Trophoblast cell (in vitro differentiated cells and primary cell): ENCODE data around the gene PSMB11.

Experiments
- DNase-seq, 2 donors: peaks; one replicate each; pipeline ENCODE4 v3.0.0-alpha.2; 2016
- H2AFZ ChIP-seq: 2 replicates; pipeline ENCODE4 v1.6.1; 2013; ENCODE audit warnings: low read length, moderate library complexity, mild to moderate bottlenecking; ENCODE audit not compliant: insufficient read depth, poor library complexity
- H2AK5ac ChIP-seq: 2 replicates; pipeline ENCODE4 v1.6.1; 2013; ENCODE audit warnings: mild to moderate bottlenecking, low read length
- H2BK120ac ChIP-seq: 2 replicates; pipeline ENCODE4 v1.6.1; 2013; ENCODE audit warnings: low read length, mild to moderate bottlenecking, moderate library complexity; ENCODE audit not compliant: insufficient read depth, poor library complexity
- H2BK12ac ChIP-seq: 2 replicates; pipeline ENCODE4 v1.6.1; 2013; ENCODE audit warnings: mild to moderate bottlenecking, low read length, moderate library complexity
- H2BK5ac ChIP-seq: 2 replicates; pipeline ENCODE4 v1.6.1; 2013; ENCODE audit warnings: low read length, low read depth, moderate library complexity, mild to moderate bottlenecking; ENCODE audit not compliant: poor library complexity
- H3K14ac ChIP-seq: 2 replicates; pipeline ENCODE4 v1.6.1; 2013; ENCODE audit warnings: mild to moderate bottlenecking, low read length
- H3K18ac ChIP-seq: 2 replicates; pipeline ENCODE4 v1.6.1; 2013; ENCODE audit warnings: mild to moderate bottlenecking, low read length
- H3K23ac ChIP-seq: 2 replicates; pipeline ENCODE4 v1.6.1; 2013; ENCODE audit warnings: low read length
- H3K27ac ChIP-seq: 2 replicates; pipeline ENCODE4 v1.5.1; 2013; ENCODE audit warnings: low read depth, mild to moderate bottlenecking, inconsistent platforms, low read length, moderate library complexity
- H3K27me3 ChIP-seq: 2 replicates; pipeline ENCODE4 v1.6.1; 2013; ENCODE audit warnings: inconsistent platforms, mild to moderate bottlenecking, low read length, moderate library complexity; ENCODE audit not compliant: insufficient read depth
- H3K36me3 ChIP-seq, 2 experiments: 1 replicate in 1 of 2; 2 replicates in 1 of 2; pipeline ENCODE4 v1.6.1; 2013; ENCODE audit warnings: low read length in 2 of 2, mild to moderate bottlenecking in 2 of 2, moderate library complexity in 1 of 2; ENCODE audit not compliant: insufficient read depth in 2 of 2, control insufficient read depth in 1 of 2
- H3K4ac ChIP-seq: 2 replicates; pipeline ENCODE4 v1.6.1; 2013; ENCODE audit warnings: low read depth, mild to moderate bottlenecking, low read length, moderate library complexity
- H3K4me1 ChIP-seq, 2 experiments: 1 replicate in 1 of 2; 2 replicates in 1 of 2; pipeline ENCODE4 v1.6.1; 2013; ENCODE audit warnings: low read length in 2 of 2, mild to moderate bottlenecking in 2 of 2, moderate library complexity in 1 of 2; ENCODE audit not compliant: insufficient read depth in 2 of 2, control insufficient read depth in 1 of 2
- H3K4me2 ChIP-seq: 2 replicates; pipeline ENCODE4 v1.6.1; 2013; ENCODE audit warnings: inconsistent platforms, mild to moderate bottlenecking, low read length, moderate library complexity
- H3K4me3 ChIP-seq: 2 replicates; pipeline ENCODE4 v1.5.1; 2013; ENCODE audit warnings: mild to moderate bottlenecking, low read depth, low read length, inconsistent platforms
- H3K79me1 ChIP-seq: one replicate; pipeline ENCODE4 v1.6.1; 2013; ENCODE audit warnings: low read length
- H3K79me2 ChIP-seq: 2 replicates; pipeline ENCODE4 v1.6.1; 2013; ENCODE audit warnings: low read length, mild to moderate bottlenecking; ENCODE audit not compliant: control insufficient read depth, insufficient read depth, poor library complexity
- H3K9ac ChIP-seq: 2 replicates; pipeline ENCODE4 v1.6.1; 2013; ENCODE audit warnings: mild to moderate bottlenecking, low read length
- H3K9me3 ChIP-seq: 2 replicates; pipeline ENCODE4 v1.6.1; 2013; ENCODE audit warnings: low read depth, mild to moderate bottlenecking, control low read depth, inconsistent platforms, low read length; ENCODE audit not compliant: insufficient read depth
- H4K12ac ChIP-seq: 2 replicates; pipeline ENCODE4 v1.6.1; 2013; ENCODE audit warnings: low read depth, mild to moderate bottlenecking, low read length, moderate library complexity
- H4K8ac ChIP-seq: 2 replicates; pipeline ENCODE4 v1.6.1; 2013; ENCODE audit warnings: low read depth, mild to moderate bottlenecking, low read length, moderate library complexity
- H4K91ac ChIP-seq: one replicate; pipeline ENCODE4 v1.6.1; 2013; ENCODE audit warnings: low read depth, mild to moderate bottlenecking, low read length, moderate library complexity
- WGBS: extraction: QIAGEN DNeasy Blood & Tissue Kit; methylation state at CpG from one replicate; pipeline ENCODE4 v1.1.7; 2013; ENCODE audit warnings: missing lambda C conversion rate; ENCODE audit not compliant: insufficient read length, insufficient coverage; ENCODE audit errors: extremely low coverage; 5-methylcytosine and 5-hydroxymethylcytosine counted together

PSMB11 gene

DNA sequence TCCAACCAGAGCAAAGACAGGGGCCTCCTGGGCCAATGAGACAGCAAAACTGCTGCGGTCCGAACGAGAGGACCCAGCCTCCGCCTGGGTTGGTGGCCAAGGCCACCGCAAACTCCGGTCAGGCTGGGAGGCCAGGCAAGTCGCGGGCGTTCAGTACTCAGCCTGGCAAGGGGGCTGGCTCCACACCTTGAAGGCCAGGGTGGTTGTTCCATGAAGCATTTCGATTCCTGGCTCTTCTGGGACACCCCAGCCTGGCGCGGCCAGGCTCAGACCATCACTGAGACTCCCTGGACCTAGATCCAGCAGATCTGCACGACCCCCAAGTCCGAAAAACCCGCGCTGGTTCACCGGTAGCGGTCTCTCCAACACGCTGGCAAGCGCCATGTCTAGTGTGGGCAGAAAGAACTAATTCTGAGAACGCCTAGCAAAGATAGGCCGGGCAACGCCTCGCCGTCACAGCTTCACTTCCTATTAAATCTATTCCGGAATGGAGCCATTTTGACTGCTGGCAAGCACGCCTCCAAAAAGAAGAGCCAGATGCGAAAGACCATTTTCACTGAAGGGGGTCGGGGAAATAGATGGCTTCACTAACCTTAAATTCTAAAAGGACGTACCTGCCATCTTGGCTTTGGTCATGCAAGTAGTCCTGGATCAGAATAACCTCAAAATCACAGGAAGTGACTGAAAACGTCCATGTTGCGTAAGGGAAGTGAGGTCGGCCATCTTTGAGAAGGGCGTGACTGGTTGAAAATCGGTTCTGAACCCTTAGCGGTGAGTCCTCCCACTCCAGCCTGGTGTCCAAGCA is 7.3 kb upstream of the PSMB11 start, which contains the start of gene PSMB5:
PSMB5 (minus strand) TSS at position 403 of the 805 bp plus-strand sequence; CDS start at position 384, 19 bp downstream.
- Histone ChIP-seq H3K27me3 (no peaks in the 10 kb centered on the region), H3K79me2 (peaks cover 12% of the 10 kb centered on the region), H4K91ac (peak within 1 kb of the TSS; percentile 92), H4K12ac (peak within 1 kb of the TSS; percentile 94), H3K14ac (peak within 1 kb of the TSS; percentile 99), H3K79me1 (peaks cover 9% of the 10 kb centered on the region), H3K4me2 (peak within 1 kb of the TSS; percentile 62), H3K4me3 (peak within 1 kb of the TSS; percentile 84), H2BK5ac (peak within 1 kb of the TSS; percentile 80), H2AFZ (peak within 1 kb of the TSS; percentile 7), H2BK12ac (peak within 1 kb of the TSS; percentile 25), H3K9ac (peak within 1 kb of the TSS; percentile 94), H4K8ac (peak within 1 kb of the TSS; percentile 82), H3K27ac (peak within 1 kb of the TSS; percentile 73), H2AK5ac (peak within 1 kb of the TSS; percentile 88), H3K4ac (peak within 1 kb of the TSS; percentile 89), H3K36me3 (peaks cover 17 to 19% of the 10 kb centered on the region in 2 experiments), H3K23ac (no peak within 1 kb of the TSS), H2BK120ac (peak within 1 kb of the TSS; percentile 90), H3K4me1 (peaks cover 3 to 7% of the 10 kb centered on the region in 2 experiments), H3K18ac (peak within 1 kb of the TSS; percentile 97), H3K9me3 (no peaks in the 10 kb centered on the region)
- DNase-seq: peak; percentile 94 to 98
- no CpG with 5 or more reads among the region's 36 CpGs for WGBS

DNA sequence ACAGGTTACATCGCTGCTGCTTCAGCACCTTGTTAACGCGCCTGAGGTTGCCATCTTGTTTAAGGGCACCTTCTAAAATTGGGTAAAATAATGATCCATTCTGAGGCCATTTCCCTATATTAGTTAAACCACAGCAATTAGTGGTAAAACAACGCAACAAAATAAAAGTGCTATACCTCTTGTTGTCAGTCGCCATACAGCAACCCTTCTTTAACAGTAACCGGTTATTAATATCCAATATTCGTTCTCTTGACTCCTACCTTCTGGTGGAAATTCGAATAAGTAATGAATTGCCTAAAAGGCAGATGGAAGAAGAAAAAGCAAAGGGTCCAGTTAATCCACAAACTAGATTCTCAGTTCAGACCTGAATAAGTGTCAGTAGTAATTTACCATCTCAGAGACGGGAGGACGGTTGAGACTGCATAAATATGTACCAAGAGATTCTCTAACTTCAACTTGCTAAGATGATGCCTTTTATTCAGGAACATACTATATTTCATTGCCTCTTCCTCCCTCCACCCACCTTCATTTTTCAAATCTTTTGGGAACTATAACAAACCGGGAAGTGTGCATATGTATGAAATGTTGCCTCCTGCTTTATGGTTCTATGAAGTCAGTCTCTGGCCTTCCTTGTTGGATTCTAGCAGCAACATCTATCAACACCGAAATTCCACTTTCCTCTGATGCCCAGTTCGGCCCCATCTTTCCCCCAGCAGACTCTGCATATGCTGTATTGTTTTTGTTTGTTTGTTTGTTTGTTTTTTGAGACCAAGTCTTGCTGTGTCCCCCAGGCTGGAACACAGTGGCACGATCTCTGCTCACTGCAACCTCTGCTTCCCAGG is 6.5 kb upstream of the PSMB11 start:
- Histone ChIP-seq H4K91ac (no peak overlapping the region), H3K4me2 (no peak overlapping the region), H3K27me3 (no peaks in the 10 kb centered on the region), H4K8ac (no peak overlapping the region), H3K79me1 (peaks cover 9% of the 10 kb centered on the region), H3K23ac (no peak overlapping the region), H2BK12ac (no peak overlapping the region), H3K18ac (no peak overlapping the region), H3K14ac (no peak overlapping the region), H3K9ac (no peak overlapping the region), H4K12ac (no peak overlapping the region), H3K36me3 (peaks cover 14 to 16% of the 10 kb centered on the region in 2 experiments), H3K4ac (no peak overlapping the region), H2BK120ac (no peak overlapping the region), H3K9me3 (no peaks in the 10 kb centered on the region), H2BK5ac (no peak overlapping the region), H2AK5ac (no peak overlapping the region), H3K4me3 (no peak overlapping the region), H2AFZ (no peak overlapping the region), H3K4me1 (peaks cover 3 to 7% of the 10 kb centered on the region in 2 experiments), H3K27ac (no peak overlapping the region), H3K79me2 (peaks cover 12% of the 10 kb centered on the region)
- no peak for DNase-seq
- no CpG with 5 or more reads among the region's 14 CpGs for WGBS

DNA sequence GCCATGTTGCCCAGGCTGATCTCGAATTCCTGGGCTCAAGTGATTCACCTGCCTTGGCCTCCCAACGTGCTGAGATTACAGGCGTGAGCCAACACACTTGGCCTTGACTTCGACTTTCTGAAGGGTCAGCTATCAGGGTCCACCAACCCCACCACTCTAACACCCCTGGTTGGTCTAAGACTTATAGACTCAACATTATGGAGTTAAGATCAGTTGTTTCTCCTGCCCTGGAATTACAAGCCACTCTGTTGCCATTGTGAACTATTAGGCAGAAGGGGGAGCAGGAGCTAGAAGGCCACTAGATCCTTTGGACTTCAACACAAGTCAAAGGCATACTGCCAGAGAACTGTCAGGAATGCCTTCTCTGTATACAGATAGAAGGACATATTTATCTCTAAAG is 1.9 kb upstream of the PSMB11 start:
- Histone ChIP-seq H2AK5ac (no peak overlapping the region), H3K9me3 (no peaks in the 10 kb centered on the region), H3K36me3 (no peaks in the 10 kb centered on the region), H4K12ac (no peak overlapping the region), H2BK5ac (no peak overlapping the region), H4K91ac (no peak overlapping the region), H3K79me1 (no peaks in the 10 kb centered on the region), H3K4me3 (no peak overlapping the region), H2BK12ac (no peak overlapping the region), H3K14ac (no peak overlapping the region), H2AFZ (no peak overlapping the region), H4K8ac (no peak overlapping the region), H3K18ac (no peak overlapping the region), H3K23ac (no peak overlapping the region), H3K27me3 (no peaks in the 10 kb centered on the region), H3K27ac (no peak overlapping the region), H2BK120ac (no peak overlapping the region), H3K79me2 (no peaks in the 10 kb centered on the region), H3K9ac (no peak overlapping the region), H3K4me2 (no peak overlapping the region), H3K4ac (no peak overlapping the region), H3K4me1 (no peaks in the 10 kb centered on the region)
- WGBS: no CpG with 5 or more reads among the region's 4 CpGs
- DNase-seq: no peak

DNA sequence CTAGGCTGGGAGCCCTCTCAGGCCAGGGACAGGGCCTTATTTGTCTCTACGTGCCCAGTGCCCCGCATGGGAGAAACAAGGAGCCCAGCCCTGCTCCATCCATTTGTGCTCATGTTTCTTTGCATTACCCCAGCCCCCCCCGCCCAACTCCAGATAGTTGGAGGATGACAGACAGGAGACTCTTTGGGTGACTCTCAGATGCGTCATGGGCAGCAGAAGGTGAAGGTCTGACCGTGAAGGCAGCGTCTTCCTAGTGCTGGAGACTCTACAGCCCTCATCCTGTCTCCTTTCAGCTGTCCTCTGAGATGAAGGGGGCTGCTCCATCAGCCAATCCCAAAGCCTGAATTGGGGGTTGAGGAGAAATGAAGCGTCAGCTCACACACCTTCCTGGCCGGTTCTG is 283 bp upstream of the PSMB11 start:
- H3K36me3 ChIP-seq: no peaks in the 10 kb centered on the region
- no peaks in the 10 kb centered on the region for H3K79me2 ChIP-seq
- no peak overlapping the region for H2BK5ac ChIP-seq
- H4K12ac ChIP-seq: no peak overlapping the region
- no peaks in the 10 kb centered on the region for H3K9me3 ChIP-seq
- WGBS: no CpG with 5 or more reads among the region's 8 CpGs
- no peak overlapping the region for H3K27ac ChIP-seq
- no peak overlapping the region for H3K4me3 ChIP-seq
- no peak overlapping the region for H3K9ac ChIP-seq
- no peak overlapping the region for H3K4me2 ChIP-seq
- H4K91ac ChIP-seq: no peak overlapping the region
- no peak for DNase-seq
- H3K18ac ChIP-seq: no peak overlapping the region
- no peak overlapping the region for H3K23ac ChIP-seq
- no peak overlapping the region for H4K8ac ChIP-seq
- no peak overlapping the region for H3K14ac ChIP-seq
- no peaks in the 10 kb centered on the region for H3K4me1 ChIP-seq
- no peak overlapping the region for H2BK12ac ChIP-seq
- no peak overlapping the region for H2AFZ ChIP-seq
- no peak overlapping the region for H2BK120ac ChIP-seq
- H3K79me1 ChIP-seq: no peaks in the 10 kb centered on the region
- no peak overlapping the region for H2AK5ac ChIP-seq
- no peak overlapping the region for H3K4ac ChIP-seq
- no peaks in the 10 kb centered on the region for H3K27me3 ChIP-seq
